DMS114 treated with DMSO at 0.1 percent for 48 hours (cell line): Measurements from ENCODE around the gene PROC.

Experiments used
- DNase-seq: peaks from one replicate; lab custom pipeline; 2025; ENCODE audit not compliant: unreplicated experiment; lab: John Stamatoyannopoulos, UW

The PROC gene

DNA sequence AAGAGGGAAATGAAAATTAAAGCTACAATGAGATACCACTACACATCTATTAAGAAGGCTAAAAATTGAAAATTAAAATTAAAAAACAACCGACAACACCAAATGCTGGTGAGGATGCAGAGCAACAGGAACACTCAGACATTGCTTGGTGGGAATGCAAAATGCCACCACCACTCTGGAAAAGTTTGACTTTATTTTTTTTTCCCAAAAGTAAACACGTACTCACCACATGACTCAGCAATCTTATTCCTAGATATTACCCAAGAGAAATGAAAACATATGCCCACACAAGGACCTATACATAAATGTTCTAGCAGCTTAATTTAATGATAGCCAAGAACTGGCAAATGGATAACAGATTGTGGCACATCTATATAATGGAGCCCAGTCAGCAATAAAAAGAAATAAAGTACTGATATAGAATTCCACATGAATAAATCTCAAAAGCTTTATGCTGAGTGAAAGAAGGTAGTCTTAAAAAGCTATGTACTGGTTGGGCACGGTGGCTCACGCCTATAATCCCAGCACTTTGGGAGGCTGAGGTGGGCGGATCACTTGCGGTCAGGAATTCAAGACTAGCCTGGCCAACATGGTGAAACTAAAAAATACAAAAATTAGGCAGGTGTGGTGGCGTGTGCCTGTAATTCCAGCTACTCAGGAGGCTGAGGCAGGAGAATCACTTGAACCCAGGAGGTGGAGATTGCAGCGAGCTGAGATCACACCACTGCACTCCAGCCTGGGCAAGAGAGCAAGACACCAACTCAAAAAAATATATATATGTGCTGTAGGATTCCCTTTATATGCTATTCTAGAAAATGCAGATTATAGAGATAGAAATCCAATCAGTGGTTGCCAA, 4.2 kb upstream of the PROC start:
- DNase-seq, result no peak

- no peak for DNase-seq
These were observed 3.3 kb upstream of the PROC start for GRCh38 chr2:127414638-127415592.

DNA sequence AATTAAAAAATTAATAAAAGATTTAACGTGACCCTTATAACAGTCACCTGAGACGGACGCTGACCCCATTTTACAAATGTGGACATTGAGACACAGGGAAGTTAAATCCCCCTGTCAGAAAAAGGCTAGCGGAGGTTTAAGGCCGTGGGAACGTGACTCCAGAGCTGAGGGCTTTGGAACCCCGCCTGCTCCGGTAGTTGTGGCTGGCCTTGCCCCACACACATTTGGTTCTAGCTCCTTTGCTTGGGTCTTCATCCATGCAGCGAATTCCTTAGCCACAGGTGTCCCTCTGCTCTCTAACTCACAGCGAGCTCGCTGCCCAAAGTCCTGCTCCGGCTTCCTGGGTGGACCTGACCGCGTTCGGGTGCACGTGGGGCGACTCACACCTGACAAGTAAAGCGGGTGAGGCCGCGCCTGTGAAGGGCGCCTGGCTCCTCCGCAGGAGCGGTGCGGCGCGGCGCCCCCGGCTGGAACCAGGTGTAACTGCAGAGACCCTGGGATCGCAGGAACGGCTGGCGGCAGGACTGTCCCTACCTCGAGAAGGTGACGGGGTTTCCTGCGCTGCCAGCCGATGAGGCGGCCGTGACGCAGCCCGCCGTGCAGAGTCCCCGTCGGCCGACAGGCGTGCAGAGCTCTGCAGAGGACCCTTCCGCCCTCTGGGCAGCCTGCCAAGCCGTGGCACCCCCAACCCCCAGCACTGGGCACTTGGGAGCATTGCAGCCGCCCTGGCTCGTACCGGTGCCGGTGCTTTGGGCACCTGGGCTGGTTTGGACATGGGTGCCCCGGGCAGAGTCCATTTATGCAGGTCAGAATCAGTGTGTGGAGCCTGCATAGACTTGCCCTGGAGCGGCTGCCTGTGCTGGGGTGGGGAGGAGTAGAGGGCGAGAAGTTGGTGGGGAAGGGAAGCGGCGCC, 2.4 kb upstream of the PROC start:
- no peak for DNase-seq

GRCh38 chr2:127416506-127417001, 1.7 kb upstream of the PROC start:
- DNase-seq, result no peak

DNA sequence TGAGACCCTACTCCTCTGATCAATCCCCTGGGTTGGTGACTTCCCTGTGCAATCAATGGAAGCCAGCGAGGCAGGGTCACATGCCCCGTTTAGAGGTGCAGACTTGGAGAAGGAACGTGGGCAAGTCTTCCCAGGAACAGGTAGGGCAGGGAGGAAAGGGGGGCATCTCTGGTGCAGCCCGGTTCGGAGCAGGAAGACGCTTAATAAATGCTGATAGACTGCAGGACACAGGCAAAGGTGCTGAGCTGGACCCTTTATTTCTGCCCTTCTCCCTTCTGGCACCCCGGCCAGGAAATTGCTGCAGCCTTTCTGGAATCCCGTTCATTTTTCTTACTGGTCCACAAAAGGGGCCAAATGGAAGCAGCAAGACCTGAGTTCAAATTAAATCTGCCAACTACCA, 821 bp upstream of the PROC start:
- no peak for DNase-seq

DNA sequence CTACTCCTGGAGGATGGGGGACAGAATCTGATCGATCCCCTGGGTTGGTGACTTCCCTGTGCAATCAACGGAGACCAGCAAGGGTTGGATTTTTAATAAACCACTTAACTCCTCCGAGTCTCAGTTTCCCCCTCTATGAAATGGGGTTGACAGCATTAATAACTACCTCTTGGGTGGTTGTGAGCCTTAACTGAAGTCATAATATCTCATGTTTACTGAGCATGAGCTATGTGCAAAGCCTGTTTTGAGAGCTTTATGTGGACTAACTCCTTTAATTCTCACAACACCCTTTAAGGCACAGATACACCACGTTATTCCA, 844 bp downstream of the PROC start:
- no peak for DNase-seq

DNA sequence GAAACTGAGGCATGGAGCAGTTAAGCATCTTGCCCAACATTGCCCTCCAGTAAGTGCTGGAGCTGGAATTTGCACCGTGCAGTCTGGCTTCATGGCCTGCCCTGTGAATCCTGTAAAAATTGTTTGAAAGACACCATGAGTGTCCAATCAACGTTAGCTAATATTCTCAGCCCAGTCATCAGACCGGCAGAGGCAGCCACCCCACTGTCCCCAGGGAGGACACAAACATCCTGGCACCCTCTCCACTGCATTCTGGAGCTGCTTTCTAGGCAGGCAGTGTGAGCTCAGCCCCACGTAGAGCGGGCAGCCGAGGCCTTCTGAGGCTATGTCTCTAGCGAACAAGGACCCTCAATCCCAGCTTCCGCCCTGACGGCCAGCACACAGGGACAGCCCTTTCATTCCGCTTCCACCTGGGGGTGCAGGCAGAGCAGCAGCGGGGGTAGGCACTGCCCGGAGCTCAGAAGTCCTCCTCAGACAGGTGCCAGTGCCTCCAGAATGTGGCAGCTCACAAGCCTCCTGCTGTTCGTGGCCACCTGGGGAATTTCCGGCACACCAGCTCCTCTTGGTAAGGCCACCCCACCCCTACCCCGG, 1.3 kb downstream of the PROC start:
- DNase-seq, result no peak

GRCh38 chr2:127420039-127420864, 2.0 kb downstream of the PROC start:
- no peak for DNase-seq

GRCh38 chr2:127421116-127421800, 3.0 kb downstream of the PROC start:
- no peak for DNase-seq

DNA sequence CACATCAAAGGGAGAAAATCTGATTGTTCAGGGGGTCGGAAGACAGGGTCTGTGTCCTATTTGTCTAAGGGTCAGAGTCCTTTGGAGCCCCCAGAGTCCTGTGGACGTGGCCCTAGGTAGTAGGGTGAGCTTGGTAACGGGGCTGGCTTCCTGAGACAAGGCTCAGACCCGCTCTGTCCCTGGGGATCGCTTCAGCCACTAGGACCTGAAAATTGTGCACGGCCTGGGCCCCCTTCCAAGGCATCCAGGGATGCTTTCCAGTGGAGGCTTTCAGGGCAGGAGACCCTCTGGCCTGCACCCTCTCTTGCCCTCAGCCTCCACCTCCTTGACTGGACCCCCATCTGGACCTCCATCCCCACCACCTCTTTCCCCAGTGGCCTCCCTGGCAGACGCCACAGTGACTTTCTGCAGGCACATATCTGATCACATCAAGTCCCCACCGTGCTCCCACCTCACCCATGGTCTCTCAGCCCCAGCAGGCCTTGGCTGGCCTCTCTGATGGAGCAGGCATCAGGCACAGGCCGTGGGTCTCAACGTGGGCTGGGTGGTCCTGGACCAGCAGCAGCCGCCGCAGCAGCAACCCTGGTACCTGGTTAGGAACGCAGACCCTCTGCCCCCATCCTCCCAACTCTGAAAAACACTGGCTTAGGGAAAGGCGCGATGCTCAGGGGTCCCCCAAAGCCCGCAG, 3.8 kb downstream of the PROC start:
- DNase-seq, result no peak

- no peak for DNase-seq
These were observed 4.6 kb downstream of the PROC start for GRCh38 chr2:127422559-127423477.

- no peak for DNase-seq
These were observed 5.2 kb downstream of the PROC start for GRCh38 chr2:127423478-127423843.

DNA sequence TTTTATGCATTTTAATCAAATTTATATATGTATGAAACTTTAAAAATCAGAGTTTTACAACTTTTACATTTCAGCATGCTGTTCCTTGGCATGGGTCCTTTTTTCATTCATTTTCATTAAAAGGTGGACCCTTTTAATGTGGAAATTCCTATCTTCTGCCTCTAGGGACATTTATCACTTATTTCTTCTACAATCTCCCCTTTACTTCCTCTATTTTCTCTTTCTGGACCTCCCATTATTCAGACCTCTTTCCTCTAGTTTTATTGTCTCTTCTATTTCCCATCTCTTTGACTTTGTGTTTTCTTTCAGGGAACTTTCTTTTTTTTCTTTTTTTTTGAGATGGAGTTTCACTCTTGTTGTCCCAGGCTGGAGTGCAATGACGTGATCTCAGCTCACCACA, 5.7 kb downstream of the PROC start:
- DNase-seq, result no peak

GRCh38 chr2:127424598-127425520, 6.6 kb downstream of the PROC start:
- no peak for DNase-seq

- DNase-seq, result no peak
These were observed 7.6 kb downstream of the PROC start for GRCh38 chr2:127425540-127426490.
